Stimulated activated CD4-positive, alpha-beta T cell treated with anti-CD3 and anti-CD28 coated beads, Interleukin-2, amount 100 ng/mL, for 48 hours (primary cell): ENCODE measurements around the gene CPA2.
"Not testable (repeated sequence)": the region's sequence is repeated elsewhere in the genome, so short reads cannot be mapped to it uniquely, and the experiment has no call there.

Experiments
- DNase-seq, 2 donors: peaks; one replicate each; pipeline ENCODE4 v3.0.0-alpha.2; 2020

The CPA2 gene

DNA sequence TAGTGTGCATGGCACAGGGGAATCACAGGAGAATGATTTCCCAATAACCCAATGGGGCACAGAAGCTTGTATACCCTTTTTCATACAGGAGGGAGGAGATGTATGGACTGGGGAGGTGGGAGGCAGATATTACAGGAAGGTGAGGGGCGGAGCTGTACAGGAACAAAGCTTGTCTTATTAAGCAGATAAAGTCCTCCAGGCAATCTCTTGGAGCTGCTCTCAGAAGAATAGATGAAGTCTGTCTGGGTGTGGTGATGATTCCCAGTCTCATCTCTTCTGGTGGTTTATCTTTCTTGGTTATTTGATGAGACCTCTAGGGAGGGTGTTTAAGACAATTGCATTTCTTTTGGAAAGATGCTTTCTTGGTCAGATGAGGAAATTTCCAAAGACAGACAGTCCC, 52.9 kb downstream of the CPA2 start:
- no peak for DNase-seq

DNA sequence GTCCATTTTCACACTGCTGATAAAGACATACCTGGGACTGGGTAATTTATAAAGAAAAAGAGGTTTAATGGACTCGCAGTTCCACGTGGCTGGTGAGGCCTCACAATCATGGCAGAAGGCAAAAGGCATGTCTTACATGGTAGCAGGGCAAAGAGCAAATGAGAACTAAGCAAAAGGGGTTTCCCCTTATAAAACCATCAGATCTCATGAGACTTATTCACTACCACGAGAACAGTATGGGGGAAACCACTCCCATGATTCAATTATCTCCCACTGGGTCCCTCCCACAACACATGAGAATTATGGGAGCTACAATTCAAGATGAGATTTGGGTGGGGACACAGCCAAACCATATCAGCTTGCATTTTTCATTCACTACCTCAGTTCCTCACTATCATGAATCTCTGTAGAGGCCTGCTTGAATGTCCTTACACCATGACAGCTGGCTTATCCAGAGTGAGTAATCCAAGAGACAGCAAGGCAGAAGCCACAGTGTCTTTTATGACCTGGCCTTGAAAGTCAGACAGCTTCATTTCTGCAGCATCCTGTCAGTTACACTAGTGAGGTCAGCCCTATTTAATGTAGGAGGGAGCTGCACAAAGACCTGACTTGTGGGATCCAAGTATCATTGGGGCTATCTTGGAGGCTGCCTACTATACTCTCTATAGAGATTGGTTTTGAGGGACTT, 55.0 kb downstream of the CPA2 start:
- not testable (repeated sequence) for DNase-seq

DNA sequence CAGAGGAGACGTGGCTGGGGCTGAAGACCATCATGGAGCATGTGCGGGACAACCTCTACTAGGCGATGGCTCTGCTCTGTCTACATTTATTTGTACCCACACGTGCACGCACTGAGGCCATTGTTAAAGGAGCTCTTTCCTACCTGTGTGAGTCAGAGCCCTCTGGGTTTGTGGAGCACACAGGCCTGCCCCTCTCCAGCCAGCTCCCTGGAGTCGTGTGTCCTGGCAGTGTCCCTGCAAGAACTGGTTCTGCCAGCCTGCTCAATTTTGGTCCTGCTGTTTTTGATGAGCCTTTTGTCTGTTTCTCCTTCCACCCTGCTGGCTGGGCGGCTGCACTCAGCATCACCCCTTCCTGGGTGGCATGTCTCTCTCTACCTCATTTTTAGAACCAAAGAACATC, 56.0 kb downstream of the CPA2 start:
- no peak for DNase-seq

DNA sequence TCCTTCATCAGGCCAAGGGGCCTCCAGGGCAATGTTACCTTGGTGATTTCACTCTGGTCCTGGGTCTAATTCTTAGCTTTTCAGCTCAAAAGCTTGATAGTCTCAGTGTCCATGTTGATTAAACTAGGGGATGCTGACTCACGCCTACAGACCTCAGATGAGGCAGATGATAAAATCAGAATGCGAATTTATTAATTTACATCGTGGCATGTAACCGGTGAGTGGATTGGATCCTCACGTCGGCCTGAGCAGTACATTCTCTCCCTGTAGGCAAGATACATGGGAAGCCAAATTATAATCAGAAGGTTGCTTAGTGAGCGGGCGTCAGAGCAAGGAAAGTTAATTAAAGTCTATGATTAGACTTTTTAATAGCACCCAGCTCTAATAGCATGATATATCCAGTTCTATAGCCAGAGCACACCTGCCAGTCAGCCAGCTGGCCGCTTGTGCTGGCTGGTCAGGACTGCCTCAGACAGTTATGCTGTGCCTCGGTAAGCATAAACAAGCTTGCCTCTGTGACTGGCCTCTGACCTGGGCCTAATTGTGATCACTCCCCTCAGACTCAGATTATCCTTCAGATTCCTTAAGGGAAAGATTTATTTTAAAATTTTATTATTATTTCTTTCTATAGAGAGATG, 57.8 kb downstream of the CPA2 start:
- no peak for DNase-seq

DNA sequence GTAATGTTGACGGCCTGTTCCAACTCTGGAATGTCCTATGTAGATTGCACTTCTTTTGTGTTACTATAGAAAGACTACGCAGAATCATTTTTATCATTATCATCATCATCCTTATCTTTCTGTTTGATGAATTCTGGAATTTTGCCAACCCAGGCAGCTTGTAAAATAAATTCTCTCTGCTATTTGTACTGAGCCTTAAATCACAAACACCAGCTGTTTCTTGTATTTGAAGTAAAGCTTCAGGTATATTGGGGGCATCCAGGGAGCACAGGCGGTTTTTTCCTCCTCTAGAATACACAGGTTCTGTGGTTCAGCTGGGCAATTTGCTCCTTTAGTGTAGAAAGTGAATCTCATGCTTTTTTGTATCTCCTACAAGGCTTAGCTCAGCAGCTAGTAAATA, 63.0 kb downstream of the CPA2 start:
- DNase-seq = no peak

DNA sequence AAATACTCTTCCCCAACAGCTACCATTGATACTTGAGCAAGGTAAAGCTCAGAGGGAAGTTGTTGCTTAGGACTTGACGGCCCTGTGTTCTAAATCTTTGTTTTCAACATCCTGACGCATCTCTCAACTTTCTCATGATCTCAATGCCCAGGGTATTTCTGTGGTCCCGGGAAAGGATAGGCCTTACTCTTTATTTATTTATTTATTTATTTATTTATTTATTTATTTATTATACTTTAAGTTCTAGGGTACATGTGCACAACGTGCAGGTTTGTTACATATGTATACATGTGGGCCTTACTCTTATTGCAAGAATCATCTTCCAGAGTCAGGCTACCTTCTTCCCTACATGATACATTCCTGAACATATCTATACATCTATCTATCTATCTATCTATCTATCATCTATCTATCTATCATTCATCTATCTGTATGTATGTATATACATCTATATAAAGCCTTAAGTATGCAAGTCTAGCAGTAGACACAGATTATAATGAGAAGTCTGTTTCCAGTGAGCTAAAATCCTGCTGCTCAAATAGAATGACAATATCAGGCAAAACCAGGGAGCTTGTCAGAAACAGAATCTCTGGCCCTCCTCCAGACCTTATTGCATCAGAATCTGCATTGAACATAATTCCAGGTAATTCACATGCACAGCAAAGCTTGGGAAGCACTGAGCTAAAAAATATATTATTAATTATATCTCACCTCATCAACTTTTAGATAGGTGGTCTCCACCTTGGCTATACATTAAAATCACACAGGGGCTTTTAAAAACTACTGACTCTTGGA, 65.8 kb downstream of the CPA2 start:
- no peak for DNase-seq

DNA sequence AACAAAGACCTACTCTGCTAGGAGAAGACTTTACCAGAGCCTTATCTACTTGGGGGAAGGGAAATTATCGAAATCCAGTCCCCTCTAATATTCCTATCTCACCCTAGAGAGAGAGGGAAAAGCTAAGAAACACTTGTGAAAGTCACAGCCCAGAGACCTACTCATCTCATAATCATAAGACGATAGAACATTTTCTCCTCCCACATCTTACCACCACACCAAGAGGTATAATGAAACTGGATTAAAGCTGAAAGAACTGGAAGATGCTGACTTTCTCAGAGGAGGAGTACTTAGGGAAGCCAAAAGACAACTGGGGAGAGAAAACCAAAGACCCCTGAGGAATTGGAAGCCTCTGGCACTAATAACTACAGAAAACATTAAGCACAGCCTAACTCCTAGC, 67.2 kb downstream of the CPA2 start:
- DNase-seq = no peak

DNA sequence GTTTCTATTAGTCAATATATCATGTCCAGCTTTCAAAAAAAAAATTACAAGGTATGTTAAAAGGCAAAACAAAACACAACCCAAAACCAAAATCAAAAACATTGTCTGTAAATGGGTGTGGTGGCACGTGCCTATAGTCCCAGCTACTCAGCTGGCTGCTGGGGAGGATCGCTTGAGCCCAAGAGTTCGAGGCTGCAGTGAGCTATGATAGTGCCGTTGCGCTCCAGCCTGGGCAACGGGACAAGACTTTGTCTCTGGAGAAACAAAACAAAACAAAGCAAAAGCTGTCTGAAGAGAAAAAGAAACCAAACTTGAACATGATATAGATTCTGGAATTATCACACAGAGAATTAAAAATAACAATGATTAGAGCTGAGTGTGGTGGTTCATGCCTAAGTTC, 67.6 kb downstream of the CPA2 start:
- DNase-seq = no peak

DNA sequence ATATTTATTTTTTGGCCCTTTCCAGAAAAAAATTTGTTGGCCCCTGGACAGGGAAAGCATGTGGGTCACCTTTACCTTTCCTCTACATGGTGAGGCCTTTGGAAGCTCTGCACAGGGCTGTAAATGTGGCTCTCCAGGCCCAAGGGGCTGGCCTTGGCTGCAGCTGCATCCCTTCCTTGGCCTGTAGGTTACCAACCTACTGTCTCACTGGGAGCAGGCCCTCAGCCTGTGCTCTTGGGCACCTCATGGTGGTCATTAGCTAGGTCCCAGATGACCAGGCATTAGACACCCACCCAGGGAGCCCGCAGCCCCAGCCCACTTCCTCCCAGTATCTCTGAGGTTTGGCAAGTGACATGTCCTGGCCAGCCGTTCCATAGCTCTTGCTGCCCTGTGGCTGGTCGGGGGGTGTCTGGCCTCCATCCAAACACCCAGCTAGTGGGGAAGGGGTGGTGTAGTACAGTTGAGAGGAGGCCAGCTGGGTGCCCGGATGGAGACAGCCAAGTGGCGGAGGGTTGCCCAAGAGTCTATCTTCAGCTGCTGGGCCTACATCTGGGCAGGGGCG, 70.8 kb downstream of the CPA2 start:
- DNase-seq = no peak

DNA sequence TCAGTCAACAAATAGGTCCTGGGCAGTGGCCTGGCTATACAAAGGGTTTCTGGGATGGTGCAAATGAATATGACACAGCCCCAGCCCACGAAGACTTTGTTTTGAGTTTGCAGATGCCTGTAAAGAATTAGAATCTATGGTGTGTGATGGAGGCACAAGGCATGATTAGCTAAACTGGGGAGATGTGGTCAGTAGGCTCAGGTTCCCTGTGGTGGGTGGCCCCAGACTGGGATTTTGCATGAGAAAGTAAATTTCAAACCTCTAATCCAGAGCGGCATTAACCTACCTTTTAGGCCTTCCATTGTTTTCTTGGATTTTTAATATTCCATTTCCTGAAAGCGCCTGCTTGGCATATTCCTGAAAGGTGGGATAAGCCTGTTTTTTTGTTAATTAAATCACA, 71.6 kb downstream of the CPA2 start:
- DNase-seq = no peak
